OCI-M1 (cell line): Measurements from ENCODE around the gene P2RY4.
A peak's percentile ranks its signal among the peaks of the same experiment; 100 is the strongest.
"Not testable (repeated sequence)": the region's sequence is repeated elsewhere in the genome, so short reads cannot be mapped to it uniquely, and the experiment has no call there.

Experiments used
- DNase-seq: peaks from one replicate; lab custom pipeline; 2025; lab: John Stamatoyannopoulos, UW

The P2RY4 gene

DNA sequence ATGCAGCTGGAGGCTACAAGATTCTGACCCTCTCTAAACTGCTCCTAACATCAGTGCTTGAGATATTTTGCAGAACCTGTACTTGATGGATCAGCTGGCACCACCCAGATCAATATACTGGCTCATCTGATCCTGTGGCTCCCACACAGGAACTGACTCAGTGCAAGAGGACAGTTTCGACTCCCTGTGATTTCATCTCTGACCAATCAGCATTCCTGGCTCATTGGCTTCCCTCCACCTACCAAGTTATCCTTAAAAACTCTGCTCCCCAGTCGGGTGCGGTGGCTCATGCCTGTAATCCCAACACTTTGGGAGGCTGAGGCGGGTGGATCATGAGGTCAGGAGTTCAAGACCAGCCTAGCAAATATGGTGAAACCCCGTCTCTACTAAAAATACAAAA is 16.4 kb downstream of the P2RY4 start:
- DNase-seq, result not testable (repeated sequence)

DNA sequence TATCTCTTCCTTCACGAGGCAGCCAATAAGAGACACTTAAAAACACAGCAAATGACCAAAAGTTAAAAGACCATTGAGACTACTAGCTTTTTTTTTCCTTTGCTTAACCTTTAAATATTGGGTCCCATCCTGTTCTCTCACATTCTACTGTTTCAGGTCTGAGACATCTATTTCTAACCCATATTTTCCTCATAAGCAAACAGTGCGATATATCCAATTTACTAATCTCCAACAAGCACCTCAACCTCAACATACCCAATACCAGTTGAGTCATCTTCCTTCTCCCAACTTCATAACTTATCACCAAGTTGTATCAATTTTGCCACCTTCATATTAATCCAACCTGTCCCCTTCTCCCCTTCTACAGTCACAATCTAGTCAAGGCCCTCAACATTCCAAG is 18.5 kb downstream of the P2RY4 start:
- DNase-seq, result no peak

DNA sequence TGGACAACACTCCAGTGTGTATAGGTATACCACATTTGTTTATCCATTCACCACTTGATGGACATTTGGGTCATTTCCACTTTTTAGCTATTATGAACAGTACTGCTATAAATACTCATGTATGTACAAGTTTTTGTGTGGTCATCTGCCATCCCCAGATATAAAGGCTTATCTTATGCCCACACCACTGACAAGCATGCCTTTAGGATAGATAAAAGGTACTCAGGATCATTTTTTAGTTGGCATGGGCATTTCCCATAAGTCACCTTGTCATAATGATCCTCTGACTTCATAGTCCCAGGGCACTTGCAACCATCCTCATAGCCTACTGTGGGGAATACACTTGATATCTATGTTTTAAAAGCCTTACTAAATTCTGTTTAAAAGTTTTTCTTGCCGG is 19.3 kb downstream of the P2RY4 start:
- DNase-seq, result peak; percentile 4

DNA sequence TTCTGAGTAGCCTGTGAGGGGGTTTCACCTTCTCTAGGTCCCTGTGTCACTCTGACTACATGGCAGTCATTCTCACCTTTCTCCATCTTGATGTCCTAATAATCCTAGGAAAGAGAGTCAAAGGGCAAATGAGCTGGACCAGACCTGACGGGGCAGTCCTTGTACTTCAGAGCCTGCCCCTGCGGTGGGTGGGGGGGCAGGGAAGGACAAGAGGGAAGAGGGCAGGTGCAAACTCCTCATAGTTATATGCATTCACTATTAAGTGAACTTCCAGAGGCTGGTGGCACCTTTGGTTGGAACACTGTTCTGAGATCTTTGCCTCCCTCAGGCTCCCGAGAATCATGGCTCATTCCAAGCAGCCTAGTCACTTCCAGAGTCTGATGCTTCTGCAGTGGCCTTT is 25.6 kb downstream of the P2RY4 start, which contains the start of gene AWAT1:
TSS of gene AWAT1 (plus strand) at position 301 of the 400 bp plus-strand sequence. CDS start at position 342, 41 bp downstream.
- no peak for DNase-seq

DNA sequence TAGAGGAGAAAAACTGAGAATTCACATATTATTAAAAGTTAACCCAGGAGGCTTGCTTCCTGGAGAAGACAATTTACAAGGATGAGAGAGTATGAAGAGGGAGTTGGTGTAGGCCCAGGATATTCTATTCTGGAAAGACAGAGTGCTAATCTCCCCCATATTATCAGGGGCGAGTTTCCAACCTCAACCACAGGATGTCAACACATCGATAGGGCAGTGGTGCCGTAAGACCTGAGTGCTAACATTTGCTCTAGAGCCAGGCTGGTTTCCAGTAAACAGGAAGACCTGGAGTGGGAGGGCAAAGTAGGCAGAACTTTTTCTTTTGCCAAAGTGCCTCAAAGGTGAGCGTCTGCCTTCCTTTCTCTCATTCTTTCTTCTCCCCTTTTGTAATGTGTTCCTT is 28.3 kb downstream of the P2RY4 start:
- peak; percentile 36 for DNase-seq

DNA sequence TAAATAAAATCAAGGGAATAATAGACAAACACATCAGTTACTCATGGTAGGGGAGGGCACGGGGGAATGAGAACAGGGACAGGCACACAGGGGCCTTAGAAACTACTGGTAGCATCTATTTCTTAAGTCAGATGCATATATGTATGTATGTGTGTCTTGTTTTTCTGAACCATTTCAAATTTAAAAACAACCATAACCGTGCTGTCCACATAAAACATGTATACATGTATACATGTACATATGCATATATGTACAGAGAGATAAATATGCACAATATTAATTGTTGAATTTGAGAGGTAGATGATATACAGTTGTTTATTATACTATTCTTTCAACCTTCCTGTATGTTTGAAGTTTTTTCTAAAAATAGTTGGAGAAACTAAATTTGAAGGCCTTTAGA is 33.3 kb downstream of the P2RY4 start:
- no peak for DNase-seq

DNA sequence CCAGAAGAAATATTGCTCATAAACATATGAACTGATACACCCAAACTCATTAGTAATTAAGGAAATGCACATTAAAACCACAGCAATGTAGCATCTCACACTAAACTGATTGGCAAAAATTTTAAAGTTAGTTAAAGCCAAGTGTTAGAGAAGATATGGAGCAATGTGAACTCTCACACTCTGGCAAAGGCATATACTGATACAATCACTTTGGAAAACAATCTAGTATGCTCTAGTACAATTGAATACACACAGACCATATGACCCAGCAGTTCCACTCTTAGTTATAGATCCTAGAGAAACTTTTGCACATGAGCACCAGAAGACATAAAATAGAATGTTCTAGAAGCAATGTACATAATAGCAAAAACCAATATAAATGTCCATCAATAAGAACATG is 34.0 kb downstream of the P2RY4 start:
- DNase-seq, result no peak

DNA sequence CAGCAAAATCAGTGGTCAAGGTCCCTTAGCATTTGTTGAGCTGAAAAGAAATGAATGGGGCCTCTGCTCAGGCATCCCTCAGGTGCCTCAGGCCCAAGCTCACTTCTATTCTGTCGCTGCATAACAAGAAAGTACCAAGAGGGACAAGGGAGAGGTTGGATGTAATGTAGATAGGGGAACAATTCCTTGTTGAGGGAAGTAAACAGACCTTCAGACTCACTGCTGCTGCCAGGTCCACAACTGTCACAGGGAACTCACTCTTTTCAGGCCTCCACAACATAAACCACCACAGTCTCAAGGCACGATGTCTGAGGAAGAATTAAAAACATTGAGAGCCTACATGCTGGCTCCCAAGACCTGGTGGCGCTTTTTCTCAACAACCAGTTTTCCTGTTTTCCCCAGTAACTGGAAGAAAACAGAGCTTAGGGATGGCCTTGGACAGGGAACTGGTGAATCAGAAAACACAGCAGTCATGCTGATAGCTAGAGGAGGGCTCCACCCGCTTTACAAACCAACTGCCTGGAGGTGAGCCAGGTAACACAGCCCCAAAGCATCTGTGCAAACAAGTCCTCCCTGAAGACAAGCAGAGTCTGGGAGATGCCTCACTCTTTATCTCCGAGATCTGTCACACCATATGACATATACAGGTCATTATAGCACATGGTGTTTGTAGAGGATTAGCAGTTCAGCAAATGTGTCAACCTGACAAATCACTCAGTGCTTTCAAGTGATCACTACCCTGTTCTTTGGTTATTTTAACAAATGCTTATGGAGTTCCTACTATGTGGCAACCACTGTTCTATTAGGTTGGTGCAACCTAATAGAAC is 39.9 kb downstream of the P2RY4 start:
- no peak for DNase-seq

DNA sequence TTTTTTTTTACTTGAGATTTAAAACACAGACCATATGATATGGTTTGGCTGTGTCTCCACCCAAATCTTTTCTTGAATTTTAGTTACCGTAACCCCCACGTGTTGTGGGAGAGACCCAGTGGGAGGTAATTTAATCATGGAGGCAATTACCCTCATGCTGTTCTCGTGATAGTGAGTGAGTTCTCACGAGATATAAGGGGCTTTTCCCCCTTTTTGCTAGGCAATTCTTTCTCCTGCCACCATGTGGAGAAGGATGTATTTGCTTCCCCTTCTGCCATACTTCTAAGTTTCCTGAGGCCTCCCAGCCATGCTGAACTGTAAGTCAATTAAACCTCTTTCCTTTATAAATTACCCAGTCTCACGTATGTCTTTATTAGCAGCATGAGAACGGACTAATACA is 50.4 kb downstream of the P2RY4 start:
- peak; percentile 26 for DNase-seq

DNA sequence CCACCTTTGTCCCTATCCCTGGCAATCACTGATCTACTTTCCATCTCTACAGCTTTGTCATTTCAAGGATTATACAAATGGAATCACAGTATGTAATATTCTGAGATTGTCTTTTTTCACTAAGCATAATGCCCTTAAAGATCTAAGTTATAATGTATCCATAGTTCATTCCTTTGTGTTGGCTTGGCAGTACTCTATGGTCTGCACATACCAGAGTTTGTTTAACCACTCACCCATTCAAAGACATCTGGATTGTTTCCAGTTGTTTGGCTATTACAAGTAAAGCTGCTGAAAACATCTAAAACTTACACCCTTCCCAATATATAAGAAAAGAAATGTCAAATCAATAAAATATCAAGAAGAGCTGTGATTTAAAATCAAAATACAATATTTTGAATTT is 51.5 kb downstream of the P2RY4 start:
- DNase-seq, result no peak
